Measurements from ENCODE around the gene ZMAT3.

DNA sequence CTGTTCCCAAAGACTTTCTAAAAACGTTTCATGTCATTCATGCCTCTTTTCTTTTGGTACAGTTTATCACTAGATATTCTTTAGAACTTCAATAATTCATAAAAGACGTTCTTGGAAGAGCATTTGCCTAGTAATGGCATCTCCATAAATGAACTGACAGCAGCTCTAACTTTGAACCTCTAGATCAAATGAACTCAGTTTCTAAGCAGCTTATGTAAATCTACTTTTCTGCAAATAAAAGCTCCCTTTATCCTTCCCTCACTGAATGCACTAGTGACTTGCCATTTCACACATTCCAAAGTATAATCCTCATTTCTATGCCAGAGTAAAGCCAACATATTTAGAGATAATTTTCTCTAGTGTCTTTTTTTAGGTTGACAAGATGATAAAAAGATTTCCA, 85.2 kb downstream of the ZMAT3 start:
- TF ChIP-seq, protein P1, sequence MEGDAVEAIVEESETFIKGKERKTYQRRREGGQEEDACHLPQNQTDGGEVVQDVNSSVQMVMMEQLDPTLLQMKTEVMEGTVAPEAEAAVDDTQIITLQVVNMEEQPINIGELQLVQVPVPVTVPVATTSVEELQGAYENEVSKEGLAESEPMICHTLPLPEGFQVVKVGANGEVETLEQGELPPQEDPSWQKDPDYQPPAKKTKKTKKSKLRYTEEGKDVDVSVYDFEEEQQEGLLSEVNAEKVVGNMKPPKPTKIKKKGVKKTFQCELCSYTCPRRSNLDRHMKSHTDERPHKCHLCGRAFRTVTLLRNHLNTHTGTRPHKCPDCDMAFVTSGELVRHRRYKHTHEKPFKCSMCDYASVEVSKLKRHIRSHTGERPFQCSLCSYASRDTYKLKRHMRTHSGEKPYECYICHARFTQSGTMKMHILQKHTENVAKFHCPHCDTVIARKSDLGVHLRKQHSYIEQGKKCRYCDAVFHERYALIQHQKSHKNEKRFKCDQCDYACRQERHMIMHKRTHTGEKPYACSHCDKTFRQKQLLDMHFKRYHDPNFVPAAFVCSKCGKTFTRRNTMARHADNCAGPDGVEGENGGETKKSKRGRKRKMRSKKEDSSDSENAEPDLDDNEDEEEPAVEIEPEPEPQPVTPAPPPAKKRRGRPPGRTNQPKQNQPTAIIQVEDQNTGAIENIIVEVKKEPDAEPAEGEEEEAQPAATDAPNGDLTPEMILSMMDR (IDR thresholded peaks at IDR 0.05; ENCODE audit: low read depth, low read length, missing input control), result no peak
- TF ChIP-seq ZBTB33 (IDR thresholded peaks at IDR 0.05) (no peak), REST (IDR thresholded peaks at IDR 0.05) (no peak), FOXA1 (IDR thresholded peaks at IDR 0.05) (no peak)

Data from liver (tissue), 2 donors.